HG03460 (cell line): ENCODE data around the gene HOXC13.

Experiments used
- ATAC-seq: cut with Tn5 transposase; IDR thresholded peaks from one replicate; pipeline ENCODE4 v1.9.1; 2021; ENCODE audit not compliant: unreplicated experiment

Gene HOXC13

GRCh38 chr12:53938326-53939140 lies at the start of gene HOXC13:
HOXC13 (plus strand) TSS chr12:53938831; CDS start chr12:53938907, 76 bp downstream.
- ATAC-seq: no peak

- ATAC-seq: no peak
These were observed 48.5 kb upstream of the HOXC13 start for GRCh38 chr12:53890081-53890480.

- ATAC-seq: no peak
These were observed 45.8 kb upstream of the HOXC13 start for GRCh38 chr12:53892762-53893395.

GRCh38 chr12:53899230-53899629 lies 39.4 kb upstream of the HOXC13 start:
- no peak for ATAC-seq

- ATAC-seq: no peak
These were observed 31.5 kb upstream of the HOXC13 start for GRCh38 chr12:53907103-53907502.

GRCh38 chr12:53916788-53917655 lies 21.6 kb upstream of the HOXC13 start:
- no peak for ATAC-seq

- ATAC-seq: no peak
These were observed 13.9 kb upstream of the HOXC13 start for GRCh38 chr12:53924521-53925405.

- ATAC-seq: no peak
These were observed 11.2 kb upstream of the HOXC13 start for GRCh38 chr12:53927220-53928029.

GRCh38 chr12:53928054-53928835 lies 10.4 kb upstream of the HOXC13 start:
- ATAC-seq: no peak

GRCh38 chr12:53929527-53929926 lies 9.1 kb upstream of the HOXC13 start:
- no peak for ATAC-seq

- ATAC-seq: no peak
These were observed 7.9 kb upstream of the HOXC13 start for GRCh38 chr12:53930591-53931255.

- ATAC-seq: no peak
These were observed 6.6 kb upstream of the HOXC13 start for GRCh38 chr12:53931844-53932581.

GRCh38 chr12:53932915-53933314 lies 5.7 kb upstream of the HOXC13 start:
- no peak for ATAC-seq

- ATAC-seq: no peak
These were observed 3.0 kb upstream of the HOXC13 start for GRCh38 chr12:53935383-53936341.

GRCh38 chr12:53937099-53937498 lies 1.5 kb upstream of the HOXC13 start:
- no peak for ATAC-seq

GRCh38 chr12:53937596-53938325 lies 870 bp upstream of the HOXC13 start:
- no peak for ATAC-seq
